GM18520 (cell line): ENCODE data around the gene ARHGEF37.

Experiments
- ATAC-seq: cut with Tn5 transposase; IDR thresholded peaks from one replicate; pipeline ENCODE4 v1.9.1; 2021; ENCODE audit not compliant: unreplicated experiment

The ARHGEF37 gene

DNA sequence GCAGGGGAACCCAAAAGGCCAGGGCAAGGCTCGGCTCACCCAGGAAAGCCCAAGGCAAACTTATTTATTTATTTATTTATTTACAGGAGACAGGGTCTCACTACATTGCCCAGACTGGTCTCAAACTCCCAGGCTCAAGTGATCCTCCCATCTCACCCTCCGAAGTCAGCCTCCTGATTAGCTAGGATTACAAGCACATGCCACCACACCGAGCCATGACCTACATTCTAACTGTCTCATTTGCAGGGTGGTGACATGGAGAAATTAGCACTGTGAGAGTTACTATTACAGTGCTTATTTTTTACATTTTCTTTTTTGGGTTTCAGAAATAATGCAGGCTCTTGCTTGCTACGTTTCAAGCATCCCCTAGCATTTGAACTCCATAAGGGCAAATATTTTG, 18.1 kb downstream of the ARHGEF37 start:
- ATAC-seq, result no peak

DNA sequence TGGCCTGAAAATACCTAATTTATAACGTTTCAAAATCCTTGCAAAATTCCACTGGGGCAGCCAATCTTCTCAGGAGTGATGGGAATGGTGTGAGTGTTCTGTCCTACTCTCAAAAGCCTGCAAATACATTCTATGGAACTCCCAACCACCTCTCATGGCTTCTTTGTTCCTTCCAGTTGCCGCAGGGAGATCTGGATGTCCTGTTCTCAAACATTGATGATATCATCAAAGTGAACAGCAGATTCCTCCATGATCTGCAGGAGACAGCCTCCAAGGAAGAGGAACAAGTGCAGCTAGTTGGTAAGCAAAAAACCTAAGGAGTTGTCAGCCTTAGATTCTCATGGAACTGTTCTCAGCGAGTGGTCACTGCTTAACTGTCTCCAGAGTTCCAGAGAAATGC, 19.6 kb downstream of the ARHGEF37 start:
- no peak for ATAC-seq

DNA sequence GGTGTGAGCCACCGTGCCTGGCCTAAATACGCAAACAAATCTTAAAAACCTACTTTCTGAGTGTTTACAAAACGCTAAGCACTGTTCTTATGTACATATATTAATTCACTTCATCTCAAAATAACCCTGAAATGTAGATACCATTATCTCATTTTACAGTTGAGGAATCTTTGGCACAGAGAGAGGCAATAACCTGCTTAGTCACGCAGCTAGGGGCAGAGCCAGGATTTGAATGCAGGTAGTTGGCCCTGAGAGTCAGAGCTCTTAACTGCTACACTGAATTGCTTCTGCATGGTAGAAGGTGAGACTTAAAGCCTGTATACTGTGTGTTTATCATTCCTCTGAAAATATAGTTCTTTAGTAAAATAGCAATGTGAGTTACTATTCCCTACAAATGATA, 21.9 kb downstream of the ARHGEF37 start:
- no peak for ATAC-seq

DNA sequence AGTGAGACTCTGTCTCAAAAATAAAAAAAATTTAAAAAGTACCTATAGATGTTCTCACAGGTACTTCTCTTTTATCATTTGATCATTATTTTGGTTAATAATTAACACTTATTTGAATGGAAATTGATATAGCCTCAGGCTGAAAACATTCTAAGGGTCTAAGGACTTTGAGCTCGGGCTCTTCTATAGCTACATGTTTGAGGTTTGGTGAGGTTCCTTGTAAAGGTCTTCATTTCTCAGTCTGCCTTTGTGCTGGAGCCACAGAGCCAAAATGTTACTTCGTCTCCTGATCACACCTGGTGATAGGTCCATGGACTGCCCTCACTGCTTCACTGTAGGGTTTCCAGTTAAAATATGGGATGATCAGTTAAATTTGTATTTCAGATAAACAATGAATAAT, 22.6 kb downstream of the ARHGEF37 start:
- ATAC-seq, result no peak

DNA sequence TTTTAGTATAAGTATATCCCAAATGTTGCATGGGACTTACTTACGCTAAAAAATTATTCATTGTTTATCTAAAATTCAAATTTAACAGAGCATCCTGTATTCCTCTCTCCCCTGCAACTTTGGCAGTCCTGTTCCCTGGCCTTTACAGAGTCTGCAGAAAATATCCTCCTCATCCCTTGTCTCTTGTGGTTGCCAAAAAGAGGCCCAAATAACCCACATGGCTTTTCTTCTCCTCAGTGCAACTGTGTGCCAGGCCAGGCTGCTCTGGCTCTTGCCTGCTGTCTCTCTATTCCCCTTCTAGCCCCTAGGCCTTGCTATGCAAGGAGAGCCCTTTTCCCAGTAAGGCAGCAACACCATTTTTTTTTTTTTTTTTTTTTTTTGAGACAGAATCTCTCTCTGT, 23.0 kb downstream of the ARHGEF37 start:
- no peak for ATAC-seq

DNA sequence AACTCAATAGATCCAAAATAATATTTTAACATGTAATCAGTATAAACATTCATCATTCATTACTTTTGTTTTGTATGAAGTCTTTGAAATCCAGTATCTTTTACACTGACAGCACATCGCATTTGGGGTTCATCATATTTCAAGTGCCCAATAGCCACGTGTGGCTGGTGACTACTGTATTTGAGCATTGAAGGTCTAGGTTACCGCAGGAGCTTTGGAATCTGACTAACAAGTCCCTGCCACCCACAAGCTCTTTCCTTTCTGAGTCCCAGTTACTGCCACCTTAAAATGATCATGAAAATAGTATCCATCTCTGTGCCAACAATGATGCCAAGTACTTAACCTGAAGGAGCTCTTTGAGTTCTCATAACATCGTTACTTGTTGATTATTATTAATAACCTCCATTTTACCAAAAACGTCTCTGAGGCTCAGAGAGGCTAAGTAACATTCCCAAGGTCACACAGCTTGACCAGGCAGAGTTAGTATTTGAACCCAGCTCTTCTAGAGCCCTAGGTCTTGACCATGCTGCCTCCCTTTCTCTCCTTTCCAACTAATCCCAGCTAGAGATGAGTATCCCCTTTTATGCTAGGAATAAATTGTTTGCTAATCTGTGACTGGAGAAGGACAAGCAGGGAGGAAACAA, 24.2 kb downstream of the ARHGEF37 start:
- ATAC-seq, result no peak

DNA sequence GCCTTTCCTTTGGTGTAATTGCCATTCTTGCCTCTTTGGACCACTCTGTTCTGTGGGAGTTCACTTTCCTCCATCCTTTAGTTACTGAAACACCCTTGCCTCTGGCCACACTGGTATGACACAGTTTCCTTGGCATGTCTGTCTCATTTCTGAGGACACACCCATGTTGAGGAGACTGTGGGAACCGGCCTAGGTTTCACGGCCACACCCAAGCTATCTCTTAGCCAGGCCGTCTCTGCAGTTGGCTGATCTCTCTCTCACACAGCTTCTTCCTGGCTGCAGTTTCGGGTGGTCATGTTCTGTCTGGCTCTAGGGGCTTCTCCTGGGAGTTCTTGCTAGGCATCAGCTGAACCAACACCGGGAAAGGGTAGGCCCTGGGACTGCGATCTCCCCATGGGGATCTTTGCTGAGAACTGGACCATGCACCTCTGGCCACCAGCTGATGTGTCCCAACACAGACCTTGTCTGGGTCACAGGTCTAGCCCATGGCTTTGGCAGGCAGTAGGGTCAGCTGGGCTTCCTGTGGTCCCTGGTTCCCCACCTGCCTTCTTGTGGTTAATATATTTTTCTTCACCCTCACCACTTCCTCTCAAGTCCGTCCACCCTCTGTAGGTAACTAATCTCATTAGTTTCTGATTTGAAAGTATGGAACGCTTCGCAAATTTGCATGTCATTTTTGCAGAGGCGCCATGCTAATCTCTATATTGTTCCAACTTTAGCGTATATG, 24.9 kb downstream of the ARHGEF37 start:
- peak; percentile 83 for ATAC-seq

DNA sequence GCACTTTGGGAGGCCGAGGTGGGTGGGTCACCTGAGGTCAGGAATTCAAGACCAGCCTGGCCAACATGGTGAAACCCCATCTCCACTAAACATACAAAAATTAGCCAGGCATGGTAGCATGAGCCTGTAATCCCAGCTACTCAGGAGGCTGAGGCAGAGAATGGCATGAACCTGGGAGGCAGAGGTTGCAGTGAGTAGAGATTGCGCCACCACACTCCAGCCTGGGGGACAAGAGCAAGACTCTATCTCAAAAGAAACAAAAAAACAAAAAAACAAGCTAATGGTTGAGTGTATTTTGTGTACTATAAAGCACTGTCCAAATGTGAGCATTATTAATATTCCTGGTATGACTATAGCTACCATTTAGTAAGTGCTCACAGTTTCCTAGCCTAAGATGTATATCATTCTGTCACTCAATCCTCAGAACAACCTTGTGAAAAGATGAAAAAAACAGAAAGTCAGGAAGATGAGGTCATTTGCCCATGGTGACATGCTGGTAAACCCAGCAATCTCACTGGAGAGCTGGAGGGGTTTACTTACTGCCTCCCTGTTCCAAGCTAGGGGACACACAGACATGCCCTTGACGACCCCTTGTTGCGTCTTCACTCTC, 27.7 kb downstream of the ARHGEF37 start:
- no peak for ATAC-seq

DNA sequence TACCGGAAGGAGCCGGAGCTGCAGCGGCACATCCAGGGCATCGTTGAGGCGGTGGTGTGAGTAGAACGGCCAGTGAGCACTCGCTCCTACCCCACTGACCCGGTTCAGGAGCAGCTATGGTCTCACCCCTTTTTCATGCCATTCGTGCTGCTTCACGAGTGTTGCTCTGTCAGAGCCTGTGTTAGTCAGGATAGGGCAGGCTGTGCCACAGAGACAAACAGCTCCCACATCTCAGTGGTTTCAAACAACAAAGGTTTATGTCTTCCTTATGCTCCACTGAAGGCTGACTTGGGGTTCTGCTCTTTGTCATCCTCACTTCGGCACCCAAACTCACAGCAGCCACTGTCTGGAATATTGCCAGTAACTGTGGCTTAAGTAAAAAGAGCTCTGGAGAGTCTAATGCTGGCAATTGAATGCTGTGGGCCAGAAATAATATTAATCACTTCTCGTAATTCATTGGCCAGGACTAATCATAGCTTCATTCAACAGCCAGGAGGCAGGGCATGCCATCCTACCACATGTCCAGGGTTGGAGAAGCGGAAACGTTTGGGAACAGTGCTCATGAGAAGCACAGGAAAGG, 28.4 kb downstream of the ARHGEF37 start:
- no peak for ATAC-seq

DNA sequence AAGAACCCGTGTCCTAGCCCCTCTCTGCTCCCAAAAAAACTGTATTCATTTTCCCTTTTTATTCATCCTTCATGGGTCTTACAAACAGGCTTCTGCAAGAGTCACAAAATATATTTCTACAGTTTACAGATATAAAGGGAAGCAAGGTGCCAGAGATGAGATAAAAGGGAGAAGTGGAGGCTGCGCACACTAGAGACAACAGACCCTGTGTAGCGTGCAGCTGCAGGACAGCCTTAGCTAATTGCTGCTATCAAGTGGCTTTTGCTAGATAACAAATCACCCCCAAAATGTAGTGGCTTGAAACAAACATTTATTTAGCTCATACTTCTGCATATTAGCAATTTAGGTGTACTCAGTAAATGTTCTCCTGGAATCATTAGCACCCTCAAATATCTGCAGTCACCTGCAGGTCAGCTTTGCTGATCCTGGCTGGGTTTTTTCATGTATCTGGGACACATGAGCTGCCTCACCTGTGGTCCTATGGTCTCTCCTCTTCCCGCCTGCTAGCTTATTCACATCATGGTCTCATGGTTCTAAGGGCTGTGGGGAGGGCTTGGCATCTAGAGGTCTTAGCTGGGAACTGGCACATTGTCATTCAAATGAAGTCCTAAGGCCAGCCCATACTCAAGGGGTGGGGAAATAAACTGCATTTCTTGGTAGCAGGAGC, 29.4 kb downstream of the ARHGEF37 start:
- no peak for ATAC-seq

DNA sequence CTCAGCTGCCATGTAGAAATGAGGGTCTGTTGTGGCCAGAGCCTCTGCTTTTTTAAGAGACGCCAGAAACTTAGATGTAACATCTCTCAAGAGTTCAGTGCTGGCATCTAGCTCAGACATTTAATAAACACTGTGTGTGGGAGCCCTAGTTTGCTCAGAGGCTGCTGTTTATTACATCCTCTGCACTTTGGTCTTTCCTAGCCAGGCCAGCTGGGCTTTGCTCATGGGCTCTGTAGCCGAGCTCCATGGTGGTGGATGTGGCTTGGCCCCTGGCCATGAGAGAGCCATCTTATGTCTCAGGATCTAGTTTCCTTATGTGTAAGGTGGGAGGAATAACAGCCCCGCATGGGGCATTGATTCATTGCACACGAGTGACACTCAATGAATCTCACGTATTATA, 30.0 kb downstream of the ARHGEF37 start:
- no peak for ATAC-seq

DNA sequence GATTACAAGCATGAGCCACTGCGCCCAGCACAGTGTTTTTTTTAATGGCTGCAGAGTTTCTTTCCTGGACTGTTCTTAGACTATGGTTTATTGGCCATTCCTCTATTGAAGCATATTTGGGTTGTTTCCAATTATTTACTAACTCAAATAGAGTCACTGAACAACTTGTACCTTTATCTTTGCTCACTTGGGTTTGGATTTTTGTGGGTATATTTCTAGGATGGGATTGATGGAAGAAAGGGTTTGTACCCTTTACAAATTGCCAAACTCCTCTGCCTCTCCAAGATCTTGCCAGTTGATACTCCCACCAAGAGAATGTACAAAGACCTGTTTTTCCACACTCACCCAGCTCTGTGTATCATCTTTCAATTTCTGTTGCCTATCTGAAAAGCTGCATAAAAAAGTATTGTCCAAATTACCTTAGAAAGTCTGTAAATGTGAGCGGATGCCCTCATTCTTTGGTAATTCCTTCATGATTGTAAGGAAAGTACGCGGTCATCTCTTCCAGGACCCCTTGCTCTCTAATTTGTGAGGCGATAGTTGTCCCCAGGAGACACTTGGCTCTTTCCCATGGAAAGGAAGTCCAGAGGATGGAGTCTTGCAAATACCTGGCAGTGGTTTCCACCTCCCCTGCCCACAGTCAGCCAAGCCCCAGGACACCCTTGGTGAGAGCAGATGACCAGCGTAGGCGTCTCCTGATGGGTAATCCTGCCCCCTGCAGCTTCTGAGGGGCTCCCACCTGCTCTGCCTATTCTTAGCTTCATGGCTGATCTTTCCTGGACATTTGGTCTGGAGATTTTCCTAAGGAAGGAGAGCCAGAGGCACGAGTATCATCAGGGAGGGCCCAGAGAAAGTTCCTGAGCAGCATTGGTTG, 33.0 kb downstream of the ARHGEF37 start:
- no peak for ATAC-seq

DNA sequence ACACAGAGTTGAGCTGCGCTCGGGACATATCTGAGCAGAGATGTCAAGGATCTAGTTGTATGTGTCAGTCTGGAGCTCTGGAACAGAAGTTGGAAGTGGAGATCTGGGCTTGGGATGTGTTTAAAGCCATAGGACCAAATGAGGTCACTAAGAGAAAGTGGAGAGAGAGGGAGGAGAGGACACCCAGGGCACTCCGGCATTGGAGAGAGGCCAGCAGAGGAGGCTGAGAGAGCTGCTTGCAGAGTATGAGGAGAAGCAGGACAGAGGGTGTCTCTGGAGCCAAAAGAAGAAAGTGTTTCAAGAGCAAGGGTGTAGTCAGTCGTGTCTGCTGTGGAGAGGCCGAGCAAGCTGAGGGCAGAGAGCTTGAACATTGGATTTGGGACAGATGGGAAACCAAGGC, 34.7 kb downstream of the ARHGEF37 start:
- no peak for ATAC-seq

DNA sequence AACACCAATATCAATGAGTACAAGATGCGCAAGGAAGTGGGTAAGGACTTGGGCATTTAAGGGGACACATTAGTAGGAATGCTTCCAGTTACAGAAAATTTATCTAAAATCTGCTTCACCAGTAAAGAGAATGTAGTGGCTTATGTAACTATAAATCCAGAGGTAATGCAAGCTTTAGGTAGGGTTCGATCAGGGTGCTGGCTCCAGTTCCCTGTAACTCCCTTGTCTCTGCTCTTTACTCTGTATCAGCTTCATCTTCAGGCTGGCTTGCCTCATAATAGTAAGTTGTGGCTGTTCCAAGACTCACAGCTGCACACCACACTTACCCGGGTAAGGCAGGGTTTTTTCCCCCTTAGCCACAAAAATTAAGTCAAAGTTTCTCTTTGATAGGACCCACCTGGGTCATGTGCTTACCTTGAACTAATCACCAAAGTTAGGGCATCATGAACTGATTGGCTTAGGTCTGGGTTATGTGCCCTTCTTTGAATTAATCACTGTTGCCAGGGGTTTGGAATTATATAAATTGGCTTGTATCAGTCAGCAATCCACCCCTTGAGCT, 35.5 kb downstream of the ARHGEF37 start:
- ATAC-seq, result peak; percentile 70

DNA sequence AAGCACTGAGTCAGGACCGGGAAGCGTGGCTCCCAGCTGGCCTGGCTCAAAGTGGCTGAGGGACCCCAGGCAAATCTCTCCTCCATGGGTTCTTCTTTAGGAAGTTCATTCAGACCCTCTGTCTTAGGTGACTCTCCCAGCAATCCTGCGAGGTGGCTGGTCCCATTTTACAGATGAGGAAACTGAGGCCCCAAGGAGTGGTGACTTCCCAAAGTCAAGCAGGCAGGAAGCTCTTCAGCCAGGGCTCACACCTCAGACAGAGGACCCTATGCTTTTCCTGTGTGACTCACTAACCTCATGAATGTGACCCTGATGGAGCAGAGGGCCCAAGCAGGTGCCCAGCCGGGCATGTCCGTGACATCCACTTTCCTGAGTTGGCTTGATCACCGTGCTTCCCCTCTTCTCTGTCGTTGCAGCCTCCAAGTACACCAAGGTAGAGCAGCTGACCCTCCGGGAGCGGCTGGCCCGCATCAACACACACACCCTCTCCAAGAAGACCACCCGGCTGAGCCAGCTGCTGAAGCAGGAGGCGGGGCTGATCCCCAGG, 36.5 kb downstream of the ARHGEF37 start:
- ATAC-seq, result no peak

DNA sequence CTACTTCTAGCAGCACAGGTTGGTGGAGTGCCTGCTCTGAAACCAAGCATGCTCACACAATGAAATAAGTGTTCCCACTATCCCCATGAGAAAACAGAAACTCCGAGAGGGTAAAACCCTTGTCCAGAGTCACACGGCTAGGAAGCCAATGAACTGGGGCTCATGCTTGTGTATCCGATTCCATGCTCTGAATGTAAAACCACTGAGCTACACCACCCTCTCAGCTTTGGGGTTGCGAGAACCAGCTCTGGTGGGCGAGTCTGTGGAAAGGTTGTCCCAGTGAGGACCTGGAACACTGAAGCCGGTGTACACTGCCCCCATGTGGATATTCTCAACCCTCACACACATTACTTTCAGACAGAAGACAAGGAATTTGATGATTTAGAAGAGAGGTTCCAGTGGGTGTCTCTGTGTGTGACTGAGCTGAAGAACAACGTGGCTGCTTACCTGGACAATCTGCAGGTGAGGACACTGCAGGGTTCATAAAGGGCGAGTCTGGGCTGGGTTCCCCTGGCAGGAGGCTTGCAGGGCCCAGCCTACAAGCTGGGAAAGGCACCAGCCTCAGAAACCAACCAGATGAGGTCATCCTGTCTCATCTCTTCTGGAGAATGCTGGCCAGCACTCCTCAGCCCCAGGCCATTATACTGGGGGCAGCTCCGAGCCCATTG, 37.4 kb downstream of the ARHGEF37 start:
- peak; percentile 28 for ATAC-seq

DNA sequence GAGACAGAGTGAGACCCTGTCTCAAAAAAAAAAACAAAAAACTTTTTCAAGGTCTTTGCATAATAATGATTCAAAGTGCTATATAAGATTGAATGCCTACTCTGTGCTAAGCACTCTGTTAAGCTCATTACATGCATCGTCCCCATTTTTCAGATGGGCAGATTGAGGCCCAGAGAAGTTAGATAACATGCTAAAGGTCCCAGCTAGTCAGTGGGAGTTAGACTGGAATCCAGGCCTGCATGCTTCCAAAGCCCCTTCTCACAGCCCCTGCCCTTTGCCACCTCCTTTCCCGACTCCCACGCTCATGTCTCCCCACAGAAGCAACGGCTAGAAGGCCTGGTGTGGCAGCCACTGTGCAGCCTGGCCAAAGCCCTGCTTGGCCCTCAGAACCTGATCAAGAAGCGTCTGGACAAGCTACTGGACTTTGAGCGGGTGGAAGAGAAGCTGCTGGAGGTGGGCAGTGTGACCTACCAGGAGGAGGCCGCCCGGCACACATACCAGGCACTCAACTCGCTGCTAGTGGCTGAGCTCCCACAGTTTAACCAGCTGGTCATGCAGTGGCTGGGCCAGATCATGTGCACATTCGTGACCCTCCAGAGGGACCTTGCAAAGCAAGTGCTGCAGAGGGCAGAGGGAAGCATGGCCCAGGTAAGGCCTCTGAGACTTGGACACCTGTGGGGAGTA, 40.3 kb downstream of the ARHGEF37 start:
- no peak for ATAC-seq

DNA sequence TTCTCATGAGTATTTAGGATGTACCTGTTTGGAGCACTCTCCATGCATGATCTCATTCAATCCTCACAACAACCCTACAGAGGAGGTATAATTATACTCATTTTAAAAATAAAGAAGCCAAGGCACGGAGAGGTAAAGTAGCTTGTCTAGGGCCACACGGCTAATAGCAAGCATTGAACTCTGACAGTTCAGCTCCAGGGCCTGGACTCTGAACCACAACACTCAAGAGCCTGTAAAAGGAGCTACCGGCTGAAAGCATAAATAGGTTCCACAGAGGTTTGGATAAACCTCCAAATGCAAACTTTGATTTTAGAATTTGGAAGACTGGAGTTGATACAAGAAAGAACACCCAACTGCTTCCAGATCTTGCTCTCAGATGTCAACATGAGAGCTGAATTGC, 41.2 kb downstream of the ARHGEF37 start:
- no peak for ATAC-seq

DNA sequence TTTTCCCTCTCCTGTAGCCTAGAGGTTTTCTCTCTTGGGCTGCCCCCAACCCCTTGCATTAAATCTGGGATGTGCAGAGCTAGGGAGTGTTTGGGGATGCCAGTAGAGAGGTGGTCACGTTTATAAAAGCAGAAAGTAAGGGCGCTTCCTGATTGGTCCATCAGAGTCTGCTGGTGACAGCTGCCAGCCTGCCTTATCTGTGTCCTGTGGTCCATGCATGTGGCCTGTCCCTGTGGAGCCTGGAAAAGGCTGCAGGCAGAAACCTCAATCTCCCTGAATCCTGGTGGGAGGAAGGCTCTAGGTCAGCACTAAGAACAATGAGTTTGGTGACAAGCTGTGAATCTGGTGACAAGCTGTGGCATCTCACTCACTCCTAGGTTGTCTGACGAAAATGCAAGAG, 42.2 kb downstream of the ARHGEF37 start:
- no peak for ATAC-seq
